Ammon's horn (tissue), 1 donor: Measurements from ENCODE around the gene ZFAND5.

ENCODE experiments used
- DNase-seq: peaks from one replicate; pipeline ENCODE4 v3.0.0-alpha.2; 2016; ENCODE audit warnings: low spot score

Gene ZFAND5

DNA sequence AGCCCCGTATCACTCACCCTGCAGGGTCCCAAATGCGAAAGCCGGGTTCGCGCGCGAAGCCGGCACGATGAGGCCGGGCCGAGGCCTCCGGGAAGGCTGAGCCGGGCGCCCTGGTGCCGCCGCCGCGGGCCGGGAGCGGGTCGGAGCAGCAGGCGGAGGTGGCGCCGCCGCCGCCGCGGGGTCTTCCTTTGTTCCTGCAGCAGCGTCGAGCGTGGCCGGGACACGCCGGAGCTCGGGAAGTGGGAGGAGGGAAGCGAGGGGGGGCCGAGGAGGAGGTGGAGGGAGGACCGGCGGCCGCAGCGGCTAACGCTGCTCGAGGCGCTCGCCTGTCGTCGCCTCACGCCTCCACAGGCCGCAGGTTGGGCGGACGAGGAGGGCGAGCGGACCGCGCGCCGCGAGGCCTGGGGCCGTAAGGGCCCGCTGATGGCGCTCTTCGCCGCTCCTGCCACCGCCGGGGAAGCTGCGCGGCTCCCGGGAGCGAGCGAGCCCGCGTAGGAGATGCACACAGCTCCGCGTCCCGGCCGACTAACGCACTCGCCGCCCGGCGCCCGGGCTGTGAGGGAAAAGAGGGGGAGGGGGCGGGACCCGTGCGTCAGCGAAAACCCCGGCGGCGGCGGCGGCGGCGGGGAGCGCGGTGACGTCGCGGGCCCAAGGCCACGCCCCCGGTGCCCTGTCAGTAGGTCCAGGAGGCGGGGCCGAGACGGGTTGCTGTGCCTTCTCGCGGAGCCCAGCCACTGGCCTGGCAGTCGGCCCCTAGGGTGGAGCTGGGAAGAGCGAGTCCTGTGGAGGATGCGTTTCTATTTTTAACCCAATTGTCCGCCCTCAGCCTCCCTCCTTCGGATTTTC, at the start of gene ZFAND5:
Gene ZFAND5, minus strand, starts transcription at position 530 of the 846 bp plus-strand sequence. CDS start 4,430 bp downstream, outside the sequence.
- peak; percentile 99 for DNase-seq

DNA sequence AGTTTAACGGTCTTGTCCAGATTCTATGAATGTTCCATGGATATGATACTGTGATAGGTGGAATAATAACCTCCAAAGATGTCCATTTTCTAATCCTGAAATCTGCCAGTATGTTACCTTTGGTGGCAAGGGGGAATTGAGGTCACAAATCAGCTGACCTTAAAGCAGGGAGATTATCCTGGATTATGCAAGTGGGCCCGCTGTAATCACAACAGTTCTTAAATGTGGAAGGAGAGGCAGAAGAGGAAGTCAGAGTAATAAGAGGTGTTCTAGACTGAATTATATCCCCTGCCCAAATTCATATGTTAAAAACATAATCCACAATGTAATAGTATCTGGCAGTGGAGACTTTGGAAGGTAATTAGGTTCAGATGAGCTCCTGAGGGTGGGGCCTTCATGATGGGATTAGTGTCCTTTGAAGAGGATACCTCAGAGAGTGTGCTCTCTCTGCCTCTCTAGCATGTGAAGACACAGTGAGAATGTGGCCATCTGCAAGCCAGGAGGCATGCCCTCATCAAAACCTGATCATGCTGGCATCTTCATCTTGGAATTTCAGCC, 47.6 kb upstream of the ZFAND5 start:
- DNase-seq = no peak

DNA sequence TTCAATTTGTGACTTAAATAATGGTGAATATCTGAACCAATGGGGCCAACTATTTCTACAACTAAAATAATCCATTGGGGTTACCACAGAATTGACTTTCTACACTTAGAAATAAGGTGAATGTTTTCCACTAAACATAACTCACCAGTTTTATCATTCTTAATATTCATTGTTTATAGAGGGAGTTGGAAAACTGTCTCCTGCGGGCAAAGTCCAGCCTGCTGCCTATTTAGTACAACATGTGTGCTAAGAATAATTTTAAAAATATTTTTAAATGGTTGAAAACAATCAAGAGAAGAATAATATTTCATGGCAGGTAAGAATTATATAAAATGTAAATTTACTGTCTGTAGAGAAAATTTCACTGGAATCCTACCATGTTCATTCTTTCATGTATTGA, 45.2 kb upstream of the ZFAND5 start:
- no peak for DNase-seq

GRCh38 chr9:72407114-72407513, 42.1 kb upstream of the ZFAND5 start:
- no peak for DNase-seq

DNA sequence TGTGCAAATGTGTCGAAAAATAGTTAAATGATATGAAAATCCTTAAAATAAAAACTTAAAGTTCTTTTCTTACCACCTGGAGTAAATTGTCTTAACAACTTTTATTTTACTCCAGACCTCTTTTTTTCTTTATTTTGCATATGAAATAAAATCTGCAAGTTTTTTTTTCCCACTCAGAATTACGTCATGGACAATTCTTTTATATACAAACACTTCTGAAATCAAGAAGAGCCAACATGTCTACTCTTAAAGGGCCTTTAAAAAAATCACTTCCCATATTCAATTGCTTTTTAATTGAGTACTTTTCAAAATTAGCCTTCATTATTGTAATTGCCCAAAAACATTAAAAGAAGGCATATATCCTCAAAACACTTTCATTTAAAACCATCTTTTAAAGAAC, 37.7 kb upstream of the ZFAND5 start:
- no peak for DNase-seq

GRCh38 chr9:72401396-72401795, 36.4 kb upstream of the ZFAND5 start:
- peak; percentile 38 for DNase-seq

GRCh38 chr9:72400866-72401265, 35.9 kb upstream of the ZFAND5 start:
- DNase-seq = no peak

DNA sequence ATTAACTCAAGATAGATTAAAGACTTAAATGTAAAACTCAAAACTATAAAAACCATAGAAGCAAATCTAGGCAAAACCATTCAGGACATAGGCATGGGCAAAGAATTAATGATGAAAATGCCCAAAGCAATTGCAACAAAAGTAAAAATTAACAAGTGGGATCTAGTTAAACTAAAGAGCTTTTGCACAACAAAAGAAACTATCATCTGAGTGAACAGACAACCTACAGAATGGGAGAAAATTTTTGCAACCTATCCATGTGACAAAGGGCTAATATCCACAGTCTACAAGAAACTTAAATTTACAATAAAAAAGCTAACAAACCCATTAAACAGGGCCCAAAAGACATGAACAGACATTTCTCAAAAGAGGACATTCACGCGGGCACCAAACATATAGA, 34.4 kb upstream of the ZFAND5 start:
- no peak for DNase-seq

DNA sequence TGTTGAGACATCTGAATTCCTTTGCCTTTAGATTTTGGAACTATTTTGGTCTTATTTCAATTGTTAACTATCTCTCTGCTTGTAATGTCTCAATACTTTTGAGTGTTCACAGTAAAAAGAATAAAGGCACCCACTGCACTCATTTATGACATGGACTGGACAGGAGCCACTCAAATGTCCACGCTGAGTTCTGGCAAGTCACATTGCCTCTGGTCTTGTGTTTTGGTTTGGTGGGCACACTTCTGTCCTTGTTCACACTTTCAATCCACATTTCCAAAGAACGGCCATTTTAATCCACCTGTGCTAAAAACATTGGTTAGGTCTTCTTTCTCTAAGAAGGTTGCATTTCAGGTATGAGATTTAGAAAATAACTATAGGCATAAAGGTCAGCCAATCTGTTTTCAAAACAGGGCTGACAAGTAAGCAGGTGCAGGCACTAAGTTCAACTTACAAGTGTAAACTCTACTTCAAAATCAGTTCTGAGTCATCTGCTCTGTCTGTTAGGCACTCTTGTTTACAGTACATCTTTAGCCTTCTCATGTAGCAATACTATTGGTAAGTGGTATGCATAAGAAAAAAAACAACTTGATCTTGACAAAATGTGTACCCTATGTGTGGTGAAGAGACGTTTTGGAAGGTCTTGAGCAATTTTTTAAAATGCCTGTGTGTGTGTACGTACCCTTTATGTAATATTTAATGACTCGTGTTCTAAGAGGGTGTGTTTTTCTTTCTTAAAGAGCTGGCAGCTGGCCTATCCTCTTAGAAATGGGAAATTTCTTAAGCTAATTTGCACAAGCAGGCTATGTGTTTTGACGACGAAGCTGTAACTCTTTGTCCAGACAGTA, 31.5 kb upstream of the ZFAND5 start:
- no peak for DNase-seq

GRCh38 chr9:72394066-72394465, 29.1 kb upstream of the ZFAND5 start:
- no peak for DNase-seq

- no peak for DNase-seq
These were observed 25.9 kb upstream of the ZFAND5 start for GRCh38 chr9:72390907-72391306.

DNA sequence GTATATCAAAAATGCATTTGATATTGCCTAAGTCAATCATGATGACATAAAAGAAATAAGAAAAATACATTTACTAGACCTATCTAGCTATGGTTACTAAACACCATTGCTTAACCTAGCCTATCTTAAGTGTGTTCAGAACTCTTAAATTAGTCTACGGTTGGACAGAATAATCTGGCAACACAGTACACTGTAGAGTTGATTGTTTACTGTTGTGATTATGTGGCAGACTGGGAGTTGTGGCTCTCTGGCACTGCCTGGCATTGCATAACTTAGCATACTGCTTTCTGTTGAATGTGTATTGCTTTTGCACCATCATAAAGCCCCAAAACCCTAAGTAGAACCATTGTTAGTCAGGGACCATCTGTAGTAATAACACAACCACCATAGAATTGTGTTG, 21.2 kb upstream of the ZFAND5 start:
- DNase-seq = no peak

DNA sequence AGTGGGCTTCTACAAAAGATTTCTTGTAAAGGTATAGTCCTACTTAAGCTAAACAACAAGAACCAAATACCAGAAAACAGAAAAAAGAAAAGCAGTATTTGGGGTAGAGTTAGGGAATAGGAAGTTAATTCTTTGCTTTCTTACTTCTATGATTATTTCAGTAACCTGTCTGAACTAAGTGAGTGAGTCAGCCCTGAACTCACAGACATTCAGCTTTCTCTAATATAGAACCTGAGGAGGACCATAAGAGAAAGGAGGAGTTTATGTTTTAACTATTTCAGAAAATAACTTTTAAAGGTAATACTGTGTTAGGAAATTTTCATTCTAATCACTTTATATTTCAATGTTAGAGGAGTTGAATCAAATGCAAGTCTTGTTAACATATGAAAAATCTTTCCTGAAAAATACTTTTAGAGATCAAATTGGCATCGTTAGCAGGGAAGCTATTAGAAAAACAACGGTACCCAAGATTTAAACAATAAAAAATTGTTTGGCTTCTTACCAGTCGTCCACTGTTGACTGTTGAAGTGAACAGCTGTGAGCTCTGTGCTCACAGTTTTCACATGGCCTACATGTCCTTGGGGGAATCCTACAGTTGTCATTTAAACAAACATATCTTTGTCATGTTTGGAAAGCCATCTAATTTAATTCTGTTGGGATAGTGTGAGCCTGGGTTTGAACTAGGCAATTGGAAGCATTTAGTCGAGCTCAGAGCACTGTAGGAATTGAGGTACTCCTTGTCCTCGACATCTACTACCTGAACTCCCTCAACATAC, 19.9 kb upstream of the ZFAND5 start:
- DNase-seq = no peak

- no peak for DNase-seq
These were observed 19.1 kb upstream of the ZFAND5 start for GRCh38 chr9:72383978-72384709.

DNA sequence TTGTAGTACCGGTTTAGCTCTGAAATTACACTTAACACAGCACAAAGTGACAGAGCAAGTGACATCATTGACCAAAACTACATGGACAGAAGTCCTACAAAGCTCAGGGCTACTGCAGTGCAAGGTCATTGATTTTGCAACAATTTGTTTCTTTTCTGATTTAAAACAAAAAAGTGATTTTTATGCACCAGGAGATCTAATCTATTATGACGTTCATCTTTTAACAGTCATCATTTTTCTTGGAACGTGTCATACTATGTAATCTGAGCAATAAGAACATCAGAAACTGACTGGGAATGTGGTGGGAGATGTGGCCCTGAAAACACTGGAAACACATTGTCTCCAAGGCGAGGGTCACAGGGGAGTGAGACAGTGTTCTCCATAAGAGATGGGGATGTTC, 17.4 kb upstream of the ZFAND5 start:
- no peak for DNase-seq

DNA sequence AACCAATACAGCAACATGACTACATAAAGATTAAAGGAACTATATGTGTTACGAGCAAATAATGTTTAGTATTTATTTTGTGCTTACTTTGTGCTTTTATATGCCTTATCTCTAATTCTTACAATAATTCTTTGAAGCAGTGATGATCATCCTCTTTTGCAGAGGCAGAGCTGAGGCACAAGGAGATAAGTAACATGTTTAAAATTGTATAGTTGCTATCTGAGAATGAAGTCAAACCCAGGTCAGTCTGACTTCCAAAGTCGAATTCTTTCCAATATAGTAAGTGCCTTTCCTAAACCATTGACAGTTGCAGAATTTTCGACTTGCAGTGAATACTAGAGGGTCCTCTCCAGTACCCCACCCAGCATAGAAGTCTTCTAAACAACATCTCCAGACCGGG, 12.0 kb upstream of the ZFAND5 start:
- DNase-seq = no peak

- no peak for DNase-seq
These were observed 6.1 kb upstream of the ZFAND5 start for GRCh38 chr9:72371151-72371550.

GRCh38 chr9:72365525-72366256, 683 bp upstream of the ZFAND5 start:
- DNase-seq = peak; percentile 91

DNA sequence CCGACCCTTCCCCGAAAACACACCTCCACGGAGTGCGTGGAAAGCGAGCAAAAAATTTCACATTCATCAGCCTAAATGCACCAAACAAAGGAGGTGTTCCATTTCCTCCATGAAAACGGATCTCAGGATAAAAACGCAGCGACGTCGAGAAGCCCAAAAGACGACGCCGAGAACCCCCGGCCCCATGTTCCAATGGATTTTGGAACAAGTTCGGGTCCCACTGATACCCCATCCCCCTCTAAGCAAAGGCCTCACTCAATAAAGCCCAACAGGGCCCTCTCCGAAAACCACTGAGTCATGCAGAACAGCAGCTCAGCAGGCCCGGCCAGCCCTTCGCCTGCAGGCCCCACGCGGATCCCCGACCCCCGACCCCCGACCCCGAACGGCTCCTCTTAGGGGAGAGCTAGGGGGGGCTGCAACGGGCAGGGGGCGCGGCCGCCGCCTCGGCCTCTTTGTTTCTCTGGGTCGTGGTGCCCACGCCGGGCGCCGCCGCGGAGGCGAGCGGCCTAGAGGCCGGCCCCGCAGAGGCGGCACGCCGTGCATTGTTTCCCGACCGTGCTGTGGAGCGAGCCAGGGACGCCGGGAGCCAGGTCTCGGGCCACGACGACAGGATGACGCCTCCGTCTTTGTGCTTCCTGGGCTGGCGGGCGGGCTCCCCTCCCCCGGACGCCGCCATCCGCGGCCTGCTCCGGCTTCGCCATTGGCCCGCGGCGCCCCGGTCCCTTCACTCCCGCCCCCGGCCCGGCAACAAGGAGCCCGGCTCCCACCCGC, 915 bp downstream of the ZFAND5 start:
- peak; percentile 60 for DNase-seq

DNA sequence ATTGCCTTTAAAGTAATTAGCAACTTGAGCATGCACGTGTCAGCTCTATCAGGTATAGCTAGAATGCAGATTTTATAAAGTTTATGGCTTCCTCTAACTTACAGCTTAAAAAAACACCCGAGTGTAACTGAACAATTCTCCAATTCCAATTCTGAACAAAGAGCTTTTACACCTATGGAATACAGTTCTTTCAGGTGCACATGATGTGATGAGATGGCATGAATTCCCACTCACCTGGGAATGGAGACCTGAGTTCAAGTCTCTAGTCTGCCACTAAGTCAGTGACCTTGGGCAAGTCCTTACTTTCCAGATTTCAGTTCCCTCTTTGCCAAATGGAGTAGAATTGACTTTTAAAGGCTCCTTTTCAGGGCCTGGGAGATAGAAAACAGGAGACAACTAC, 1.8 kb downstream of the ZFAND5 start:
- no peak for DNase-seq
